DOHH2 (cell line): Measurements from ENCODE around the gene DNAH1.

Source experiments
- H3F3A ChIP-seq: fragments of 200-600 bp; sonication (generic), shearing (Covaris generic); 2 replicates; pipeline ENCODE4 v1.6.0; 2016; ENCODE audit warnings: antibody characterized with exemption, mild to moderate bottlenecking; ENCODE audit not compliant: control insufficient read depth, insufficient read depth
- H3K27ac ChIP-seq: fragments of 200-600 bp; sonication (generic); 2 replicates; pipeline ENCODE4 v1.5.1; 2014; ENCODE audit warnings: low read depth, mild to moderate bottlenecking, low read length, moderate library complexity
- H3K27me3 ChIP-seq: fragments of 200-600 bp; sonication (generic); 2 replicates; pipeline ENCODE4 v1.6.1; 2014; ENCODE audit warnings: mild to moderate bottlenecking, low read length, mixed read lengths; ENCODE audit not compliant: control insufficient read depth
- H3K36me3 ChIP-seq: fragments of 200-600 bp; sonication (generic); 2 replicates; pipeline ENCODE4 v1.6.1; 2014; ENCODE audit warnings: mild to moderate bottlenecking, low read length, moderate library complexity, mixed read lengths; ENCODE audit not compliant: control insufficient read depth
- H3K4me1 ChIP-seq: fragments of 200-600 bp; sonication (generic); 2 replicates; pipeline ENCODE4 v1.6.1; 2014; ENCODE audit warnings: mild to moderate bottlenecking, low read length, mixed read lengths; ENCODE audit not compliant: control insufficient read depth
- H3K4me2 ChIP-seq: fragments of 200-600 bp; sonication (generic); 2 replicates; pipeline ENCODE4 v1.6.0; 2014; ENCODE audit warnings: mild to moderate bottlenecking, low read length, moderate library complexity
- H3K4me3 ChIP-seq: fragments of 200-600 bp; sonication (generic); 2 replicates; pipeline ENCODE4 v1.5.1; 2014; ENCODE audit warnings: mild to moderate bottlenecking, low read length, mixed read lengths
- H3K79me2 ChIP-seq: fragments of 200-600 bp; sonication (generic); 2 replicates; pipeline ENCODE4 v1.6.1; 2014; ENCODE audit warnings: mild to moderate bottlenecking, low read length, mixed read lengths; ENCODE audit not compliant: control insufficient read depth
- H3K9me2 ChIP-seq: fragments of 200-600 bp; sonication (generic); replicated peaks from 2 replicates; pipeline ENCODE4 v1.6.1; 2014; ENCODE audit warnings: mild to moderate bottlenecking, low read length, mixed read lengths; ENCODE audit not compliant: control insufficient read depth
- H3K9me3 ChIP-seq: fragments of 200-600 bp; sonication (generic); 2 replicates; pipeline ENCODE4 v1.6.1; 2014; ENCODE audit warnings: antibody characterized with exemption, low read length, mixed read lengths; ENCODE audit not compliant: control insufficient read depth, insufficient read depth
- H4K20me1 ChIP-seq: fragments of 200-600 bp; sonication (generic); 2 replicates; pipeline ENCODE4 v1.6.0; 2014; ENCODE audit warnings: low read depth, mild to moderate bottlenecking, antibody characterized with exemption, low read length, moderate library complexity; ENCODE audit not compliant: control insufficient read depth, insufficient read depth
- EZH2phosphoT487 ChIP-seq: fragments of 200-600 bp; sonication (generic); IDR thresholded peaks from 2 replicates; pipeline ENCODE4 v1.6.1; 2017; ENCODE audit warnings: borderline replicate concordance, mild to moderate bottlenecking, antibody characterized with exemption, low read length, moderate library complexity, mixed read lengths
- TF ChIP-seq, protein P1 (sequence below): fragments of 200-600 bp; sonication (generic); IDR thresholded peaks from one replicate; pipeline ENCODE4 v1.5.1; 2014; ENCODE audit warnings: antibody characterized with exemption, mild to moderate bottlenecking, low read depth, low read length; ENCODE audit not compliant: poor library complexity, severe bottlenecking

Gene DNAH1

DNA sequence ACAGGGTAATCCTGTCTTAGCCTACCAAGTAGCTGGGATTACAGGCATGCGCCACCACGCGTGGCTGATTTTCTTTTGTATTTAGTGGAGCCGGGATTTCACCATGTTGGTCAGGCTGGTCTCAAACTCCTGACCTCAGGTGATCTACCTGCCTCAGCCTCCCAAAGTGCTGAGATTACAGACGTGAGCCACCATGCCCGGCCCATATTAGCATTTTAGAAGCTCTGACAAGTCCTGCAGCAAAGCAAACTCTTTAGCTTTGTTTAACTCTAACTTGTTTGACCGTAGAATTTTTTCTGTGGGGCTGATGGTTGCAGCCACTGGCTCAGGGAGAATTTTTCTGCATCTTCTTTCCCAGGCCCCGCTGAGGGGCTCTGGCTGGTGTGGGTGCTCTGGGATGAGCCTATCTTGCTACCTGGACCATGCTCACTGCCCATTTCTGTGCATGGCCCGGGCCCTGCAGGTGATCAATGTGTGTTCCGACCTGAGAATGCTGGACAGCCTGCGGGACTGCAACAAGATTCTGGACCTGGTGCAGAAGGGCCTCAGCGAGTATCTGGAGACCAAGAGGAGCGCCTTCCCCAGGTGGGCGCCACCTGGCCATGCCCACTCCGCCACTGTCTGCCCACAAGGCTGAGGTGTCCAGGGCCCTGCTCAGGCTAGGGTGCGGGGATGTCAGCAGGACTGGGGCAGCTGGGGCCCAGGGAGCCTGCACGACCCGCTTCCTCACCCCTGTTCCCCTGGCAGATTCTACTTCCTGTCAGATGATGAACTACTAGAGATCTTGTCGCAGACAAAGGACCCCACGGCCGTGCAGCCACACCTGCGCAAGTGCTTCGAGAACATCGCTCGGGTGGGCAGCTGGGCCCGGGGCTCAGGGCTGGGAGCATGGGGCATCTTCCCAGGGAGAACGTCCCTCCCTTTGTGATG lies 41.3 kb downstream of the DNAH1 start:
- no peak overlapping the region for H3K4me2 ChIP-seq
- no peaks in the 10 kb centered on the region for H4K20me1 ChIP-seq
- no peaks in the 10 kb centered on the region for H3K4me1 ChIP-seq
- no peaks in the 10 kb centered on the region for H3F3A ChIP-seq
- no peaks in the 10 kb centered on the region for H3K79me2 ChIP-seq
- no peaks in the 10 kb centered on the region for H3K9me2 ChIP-seq
- TF ChIP-seq, protein P1, sequence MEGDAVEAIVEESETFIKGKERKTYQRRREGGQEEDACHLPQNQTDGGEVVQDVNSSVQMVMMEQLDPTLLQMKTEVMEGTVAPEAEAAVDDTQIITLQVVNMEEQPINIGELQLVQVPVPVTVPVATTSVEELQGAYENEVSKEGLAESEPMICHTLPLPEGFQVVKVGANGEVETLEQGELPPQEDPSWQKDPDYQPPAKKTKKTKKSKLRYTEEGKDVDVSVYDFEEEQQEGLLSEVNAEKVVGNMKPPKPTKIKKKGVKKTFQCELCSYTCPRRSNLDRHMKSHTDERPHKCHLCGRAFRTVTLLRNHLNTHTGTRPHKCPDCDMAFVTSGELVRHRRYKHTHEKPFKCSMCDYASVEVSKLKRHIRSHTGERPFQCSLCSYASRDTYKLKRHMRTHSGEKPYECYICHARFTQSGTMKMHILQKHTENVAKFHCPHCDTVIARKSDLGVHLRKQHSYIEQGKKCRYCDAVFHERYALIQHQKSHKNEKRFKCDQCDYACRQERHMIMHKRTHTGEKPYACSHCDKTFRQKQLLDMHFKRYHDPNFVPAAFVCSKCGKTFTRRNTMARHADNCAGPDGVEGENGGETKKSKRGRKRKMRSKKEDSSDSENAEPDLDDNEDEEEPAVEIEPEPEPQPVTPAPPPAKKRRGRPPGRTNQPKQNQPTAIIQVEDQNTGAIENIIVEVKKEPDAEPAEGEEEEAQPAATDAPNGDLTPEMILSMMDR: no peak
- no peak for TF ChIP-seq EZH2phosphoT487
- H3K9me3 ChIP-seq: no peaks in the 10 kb centered on the region
- no peaks in the 10 kb centered on the region for H3K27me3 ChIP-seq
- H3K36me3 ChIP-seq: no peaks in the 10 kb centered on the region
- H3K27ac ChIP-seq: no peak overlapping the region
- no peak overlapping the region for H3K4me3 ChIP-seq

DNA sequence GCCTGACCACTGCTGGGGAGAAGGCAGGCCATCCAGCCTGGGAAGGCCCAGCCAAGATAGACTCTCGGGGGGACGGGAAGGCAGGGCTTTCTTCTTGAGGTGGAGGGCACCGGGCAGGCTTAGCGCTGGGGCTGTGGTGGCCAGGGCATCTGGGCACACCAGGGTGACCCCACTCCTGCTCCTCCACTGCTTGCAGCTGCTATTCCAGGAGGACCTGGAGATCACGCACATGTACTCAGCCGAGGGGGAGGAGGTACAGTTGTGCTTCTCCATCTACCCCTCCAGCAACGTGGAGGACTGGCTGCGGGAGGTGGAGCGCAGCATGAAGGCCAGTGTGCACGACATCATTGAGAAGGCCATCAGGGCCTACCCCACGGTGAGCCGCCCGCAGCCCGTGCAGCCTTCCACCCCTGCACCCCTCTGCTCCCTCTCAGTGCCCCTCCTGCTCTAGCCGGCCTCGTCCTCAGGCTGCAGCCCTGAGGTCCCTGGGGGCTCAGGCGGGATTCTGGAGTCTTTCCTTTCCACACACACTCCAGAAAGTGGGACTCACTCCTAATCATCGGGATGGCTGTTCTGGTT lies 42.3 kb downstream of the DNAH1 start:
- no peak for TF ChIP-seq EZH2phosphoT487
- TF ChIP-seq, protein P1: no peak
- Histone ChIP-seq H3K27me3 (no peaks in the 10 kb centered on the region), H3K9me3 (no peaks in the 10 kb centered on the region), H3K4me2 (no peak overlapping the region), H3F3A (no peaks in the 10 kb centered on the region), H3K79me2 (no peaks in the 10 kb centered on the region), H3K9me2 (no peaks in the 10 kb centered on the region), H4K20me1 (no peaks in the 10 kb centered on the region), H3K4me3 (no peak overlapping the region), H3K36me3 (no peaks in the 10 kb centered on the region), H3K27ac (no peak overlapping the region), H3K4me1 (no peaks in the 10 kb centered on the region)

DNA sequence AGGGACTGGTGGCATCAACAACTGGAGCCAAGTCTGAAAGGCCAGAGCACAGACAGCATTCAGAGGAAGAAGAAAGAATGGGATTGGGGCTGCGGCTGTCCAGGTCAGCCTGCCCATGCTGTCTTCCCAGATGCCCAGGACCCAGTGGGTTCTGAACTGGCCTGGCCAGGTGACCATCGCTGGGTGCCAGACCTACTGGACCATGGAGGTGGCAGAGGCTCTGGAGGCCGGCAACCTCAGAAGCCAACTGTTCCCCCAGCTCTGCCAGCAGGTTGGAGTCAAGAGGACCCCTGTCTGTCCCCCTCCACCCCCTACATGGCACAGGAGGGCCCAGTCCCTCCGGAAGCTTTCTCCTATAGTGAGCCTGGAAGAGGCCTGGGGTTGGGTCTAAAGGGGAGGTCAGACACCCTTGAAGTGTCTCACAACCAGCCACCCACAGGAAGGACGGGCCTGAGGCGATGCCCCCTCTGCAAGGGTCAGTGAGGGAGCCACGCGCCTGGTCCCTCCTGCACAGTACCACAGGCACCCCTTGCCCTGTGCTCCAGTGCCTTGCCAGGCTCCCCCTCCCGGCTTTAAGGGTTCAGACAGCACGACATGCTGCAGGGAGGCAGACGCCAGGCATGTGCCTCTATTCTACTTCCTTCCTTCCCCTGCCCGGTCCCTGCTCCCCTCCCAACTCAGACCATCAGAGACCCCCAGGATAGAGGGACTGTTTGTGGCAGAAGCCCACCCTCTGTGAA lies 43.2 kb downstream of the DNAH1 start:
- no peaks in the 10 kb centered on the region for H3K9me2 ChIP-seq
- H4K20me1 ChIP-seq: no peaks in the 10 kb centered on the region
- no peak overlapping the region for H3K4me3 ChIP-seq
- H3K27me3 ChIP-seq: no peaks in the 10 kb centered on the region
- H3K4me1 ChIP-seq: no peaks in the 10 kb centered on the region
- H3K4me2 ChIP-seq: no peak overlapping the region
- H3F3A ChIP-seq: no peaks in the 10 kb centered on the region
- TF ChIP-seq, protein P1: no peak
- no peak for TF ChIP-seq EZH2phosphoT487
- H3K27ac ChIP-seq: no peak overlapping the region
- H3K9me3 ChIP-seq: no peaks in the 10 kb centered on the region
- no peaks in the 10 kb centered on the region for H3K79me2 ChIP-seq
- H3K36me3 ChIP-seq: no peaks in the 10 kb centered on the region
